HG03571 (cell line): ENCODE data around the gene MACROD2.

Source experiments
- ATAC-seq: cut with Tn5 transposase; IDR thresholded peaks from one replicate; pipeline ENCODE4 v1.9.1; 2021; ENCODE audit not compliant: unreplicated experiment

The MACROD2 gene

GRCh38 chr20:15740046-15740775 is 1744.9 kb downstream of the MACROD2 start:
- ATAC-seq: no peak

GRCh38 chr20:15742087-15742486 is 1746.8 kb downstream of the MACROD2 start:
- no peak for ATAC-seq

GRCh38 chr20:15742627-15743026 is 1747.3 kb downstream of the MACROD2 start:
- no peak for ATAC-seq

- ATAC-seq: no peak
Measured at GRCh38 chr20:15756002-15756753, 1760.9 kb downstream of the MACROD2 start.

- no peak for ATAC-seq
Measured at GRCh38 chr20:15756754-15757115, 1761.4 kb downstream of the MACROD2 start.

- no peak for ATAC-seq
Measured at GRCh38 chr20:15759594-15759993, 1764.3 kb downstream of the MACROD2 start.

- ATAC-seq: no peak
Measured at GRCh38 chr20:15760001-15760621, 1764.8 kb downstream of the MACROD2 start.

- ATAC-seq: no peak
Measured at GRCh38 chr20:15763366-15763765, 1768.0 kb downstream of the MACROD2 start.

GRCh38 chr20:15767586-15767985 is 1772.3 kb downstream of the MACROD2 start:
- ATAC-seq: no peak

GRCh38 chr20:15767999-15768741 is 1772.9 kb downstream of the MACROD2 start:
- no peak for ATAC-seq

- no peak for ATAC-seq
Measured at GRCh38 chr20:15772826-15773225, 1777.5 kb downstream of the MACROD2 start.

GRCh38 chr20:15774926-15775325 is 1779.6 kb downstream of the MACROD2 start:
- no peak for ATAC-seq

- ATAC-seq: no peak
Measured at GRCh38 chr20:15776770-15777466, 1781.6 kb downstream of the MACROD2 start.

- ATAC-seq: no peak
Measured at GRCh38 chr20:15784020-15784419, 1788.7 kb downstream of the MACROD2 start.

GRCh38 chr20:15789079-15789478 is 1793.8 kb downstream of the MACROD2 start:
- ATAC-seq: no peak

- ATAC-seq: no peak
Measured at GRCh38 chr20:15792855-15793254, 1797.5 kb downstream of the MACROD2 start.

- ATAC-seq: no peak
Measured at GRCh38 chr20:15794409-15794808, 1799.1 kb downstream of the MACROD2 start.

GRCh38 chr20:15795305-15796019 is 1800.1 kb downstream of the MACROD2 start:
- no peak for ATAC-seq

- no peak for ATAC-seq
Measured at GRCh38 chr20:15799871-15800270, 1804.6 kb downstream of the MACROD2 start.

GRCh38 chr20:15802020-15802419 is 1806.7 kb downstream of the MACROD2 start:
- no peak for ATAC-seq
